HCT116 (cell line): ENCODE results near the gene WWOX. TPM values are rescaled to one million over a fixed set of nuclear protein-coding genes. Genes with fewer than 3 reads are reported as not detected.

Source experiments
- ATAC-seq: fragments of 200-7000 bp; cut with Tn5 transposase; 2 replicates; pipeline ENCODE4 v1.9.1; 2020; ENCODE audit warnings: mild to moderate bottlenecking, moderate library complexity
- BruUV-seq: library from RNA; stranded (reverse); fragments of 400-500 nt; replicated peaks from 2 replicates; lab custom pipeline; 2021; lab: Mats Ljungman, UMichigan
- CTCF ChIA-PET: fragments of 300-600 bp; sonication (Branson Sonifier 250); formaldehyde crosslinking; loops from one replicate; lab custom pipeline; 2021; ENCODE audit warnings: antibody characterized with exemption; lab: Charles Lee
- POLR2A ChIA-PET: fragments of 300-600, 350-600 bp; sonication (Branson Sonifier 250); formaldehyde crosslinking; loops from one replicate; lab custom pipeline; 2021; ENCODE audit warnings: antibody characterized with exemption; lab: Charles Lee
- RAD21 ChIA-PET, 2 experiments: fragments of 300-600 bp; sonication (Branson Sonifier 250); formaldehyde crosslinking; loops; one replicate each; lab custom pipeline; 2023; ENCODE audit warnings: low total read pairs in 2 of 2; ENCODE audit not compliant: uncharacterized antibody in 2 of 2, unreplicated experiment in 2 of 2, low non-redundant PET in 1 of 2; lab: Charles Lee
- DNase-seq: peaks from one replicate; pipeline ENCODE4 v3.0.0-alpha.2; 2010; ENCODE audit warnings: low read depth, low spot score
- H2AFZ ChIP-seq: fragments of 200-600 bp; shearing (Covaris generic), sonication (generic); 2 replicates; pipeline ENCODE4 v1.6.1; 2017; ENCODE audit warnings: low read depth, mixed run types, mixed read lengths, antibody characterized with exemption, low read length; ENCODE audit not compliant: poor library complexity, severe bottlenecking
- H3K27ac ChIP-seq: 2 replicates; pipeline ENCODE4 v1.5.1; 2012; ENCODE audit warnings: low read depth, low read length
- H3K27me3 ChIP-seq: fragments of 200-600 bp; sonication (generic); 2 replicates; pipeline ENCODE4 v1.6.1; 2016; ENCODE audit warnings: mixed run types, low read length, mixed read lengths; ENCODE audit not compliant: insufficient read depth
- H3K36me3 ChIP-seq, 2 experiments: fragments of 200-500 bp in 1 of 2; fragments of 200-600 bp in 1 of 2; sonication (Bioruptor generic) in 1 of 2; sonication (generic) in 1 of 2; 2 replicates each; pipeline versions ENCODE4 v1.5.1 to v1.6.1; 2014 to 2016; ENCODE audit warnings: low read length in 2 of 2, inconsistent platforms in 1 of 2, mixed read lengths in 1 of 2, mixed run types in 1 of 2; ENCODE audit not compliant: insufficient read depth in 2 of 2, control insufficient read depth in 1 of 2
- H3K4me1 ChIP-seq, 2 experiments: fragments of 200-600 bp in 1 of 2; sonication (generic) in 1 of 2; 2 replicates each; pipeline versions ENCODE4 v1.5.1 to v1.6.1; 2012 to 2017; ENCODE audit warnings: low read length in 2 of 2, inconsistent platforms in 1 of 2, mild to moderate bottlenecking in 1 of 2, mixed read lengths in 1 of 2, mixed run types in 1 of 2, moderate library complexity in 1 of 2; ENCODE audit not compliant: insufficient read depth in 2 of 2, control insufficient read depth in 1 of 2
- H3K4me2 ChIP-seq: fragments of 200-600 bp; sonication (generic); 2 replicates; pipeline ENCODE4 v1.6.1; 2017; ENCODE audit warnings: mixed run types, low read length, mixed read lengths
- H3K4me3 ChIP-seq, 2 experiments: fragments of 200-600 bp in 1 of 2; sonication (generic) in 1 of 2; replicated peaks in 1 of 2; 2 replicates each; pipeline ENCODE4 v1.5.1; 2011 to 2016; ENCODE audit warnings: low read length in 2 of 2, control low read depth in 1 of 2, low read depth in 1 of 2, mild to moderate bottlenecking in 1 of 2, mixed read lengths in 1 of 2, mixed run types in 1 of 2
- H3K79me2 ChIP-seq: fragments of 200-600 bp; sonication (generic); 2 replicates; pipeline ENCODE4 v1.6.1; 2017; ENCODE audit warnings: mild to moderate bottlenecking, mixed run types, low read length, moderate library complexity, mixed read lengths; ENCODE audit not compliant: insufficient read depth
- H3K9ac ChIP-seq: fragments of 200-600 bp; sonication (generic); 2 replicates; pipeline ENCODE4 v1.6.1; 2016; ENCODE audit warnings: low read length, mixed read lengths
- H3K9me2 ChIP-seq: fragments of 200-600 bp; sonication (generic), shearing (Covaris generic); 2 replicates; pipeline ENCODE4 v1.6.1; 2017; ENCODE audit warnings: mixed run types, mild to moderate bottlenecking, moderate library complexity; ENCODE audit not compliant: insufficient read depth
- H3K9me3 ChIP-seq, 2 experiments: fragments of 200-500 bp in 1 of 2; fragments of 200-600 bp in 1 of 2; sonication (Bioruptor generic) in 1 of 2; sonication (generic) in 1 of 2; 2 replicates each; pipeline ENCODE4 v1.6.1; 2014 to 2017; ENCODE audit warnings: low read length in 2 of 2, mixed read lengths in 2 of 2, inconsistent platforms in 1 of 2, low read depth in 1 of 2, mild to moderate bottlenecking in 1 of 2, mixed run types in 1 of 2, moderate library complexity in 1 of 2; ENCODE audit not compliant: control insufficient read depth in 1 of 2, insufficient read depth in 1 of 2
- H4K20me1 ChIP-seq: fragments of 200-600 bp; sonication (generic), shearing (Covaris generic); 2 replicates; pipeline ENCODE4 v1.6.1; 2017; ENCODE audit warnings: mixed run types, mild to moderate bottlenecking, moderate library complexity; ENCODE audit not compliant: insufficient read depth
- CBX3 ChIP-seq: IDR thresholded peaks from 2 replicates; pipeline ENCODE4 v1.6.1; 2012; ENCODE audit warnings: low read depth
- EGR1 ChIP-seq: IDR thresholded peaks from 2 replicates; pipeline ENCODE4 v1.6.1; 2012; ENCODE audit warnings: low read depth
- ELF1 ChIP-seq: IDR thresholded peaks from 2 replicates; pipeline ENCODE4 v1.6.1; 2012; ENCODE audit warnings: low read depth, borderline replicate concordance
- EZH2 ChIP-seq: fragments of 200-600 bp; sonication (generic); IDR thresholded peaks from 2 replicates; pipeline ENCODE4 v1.6.1; 2017; ENCODE audit warnings: antibody characterized with exemption, mixed run types
- EZH2phosphoT487 ChIP-seq: fragments of 200-600 bp; IDR thresholded peaks from 2 replicates; pipeline ENCODE4 v1.6.1; 2018; ENCODE audit warnings: antibody characterized with exemption, borderline replicate concordance
- JUND ChIP-seq: IDR thresholded peaks from 2 replicates; pipeline ENCODE4 v1.6.1; 2012
- POLR2A ChIP-seq: IDR thresholded peaks from 2 replicates; pipeline ENCODE4 v1.7.0; 2011; ENCODE audit warnings: borderline replicate concordance; ENCODE audit not compliant: insufficient read depth, insufficient read length; ENCODE audit errors: extremely low read depth
- POLR2AphosphoS5 ChIP-seq: IDR thresholded peaks from 2 replicates; pipeline ENCODE4 v1.6.1; 2011; ENCODE audit warnings: mild to moderate bottlenecking, low read depth, low read length, moderate library complexity
- RAD21 ChIP-seq: IDR thresholded peaks from 2 replicates; pipeline ENCODE4 v1.6.1; 2012; ENCODE audit warnings: low read depth, mild to moderate bottlenecking
- SRF ChIP-seq: IDR thresholded peaks from 2 replicates; pipeline ENCODE4 v1.6.1; 2012; ENCODE audit warnings: low read depth
- TCF7L2 ChIP-seq: IDR thresholded peaks from 2 replicates; pipeline ENCODE4 v1.7.0; 2011; ENCODE audit warnings: borderline replicate concordance, inconsistent platforms; ENCODE audit not compliant: insufficient read depth, insufficient read length; ENCODE audit errors: extremely low read depth
- YY1 ChIP-seq: IDR thresholded peaks from 2 replicates; pipeline ENCODE4 v1.6.1; 2011; ENCODE audit warnings: low read length, low read depth, moderate library complexity, mild to moderate bottlenecking; ENCODE audit not compliant: insufficient replicate concordance; ENCODE audit errors: extremely low read depth
- ZNF274 ChIP-seq: fragments of 200-500 bp; sonication (Bioruptor generic); IDR thresholded peaks from 2 replicates; pipeline ENCODE4 v1.6.1; 2014; ENCODE audit warnings: mild to moderate bottlenecking, low read depth, low read length, inconsistent platforms
- intact Hi-C: fragments of 100-400 bp; cut with micrococcal nuclease; formaldehyde crosslinking; loops from 2 replicates; pipeline ENCODE4 v1.10.0; 2022
- total RNA-seq: library from RNA; stranded (reverse); gene quantifications from one replicate; pipeline ENCODE4 v1.2.1, GENCODE V29; 2021; ENCODE audit not compliant: unreplicated experiment
- TF ChIP-seq, protein P1 (sequence below): IDR thresholded peaks from 2 replicates; pipeline ENCODE4 v1.6.1; 2012
- TF ChIP-seq, protein P2 (sequence below): IDR thresholded peaks from 2 replicates; pipeline ENCODE4 v1.6.1; 2012
- TF ChIP-seq, protein P3 (sequence below): IDR thresholded peaks from 2 replicates; pipeline ENCODE4 v1.6.1; 2011; ENCODE audit warnings: mild to moderate bottlenecking, low read length, moderate library complexity; ENCODE audit not compliant: insufficient replicate concordance; ENCODE audit errors: extremely low read depth
- TF ChIP-seq, protein P4 (sequence below): IDR thresholded peaks from 2 replicates; pipeline ENCODE4 v1.6.1; 2012; ENCODE audit warnings: low read depth

WWOX gene
- total RNA-seq, 1 experiment from 2014 or later: 13.7 TPM

DNA sequence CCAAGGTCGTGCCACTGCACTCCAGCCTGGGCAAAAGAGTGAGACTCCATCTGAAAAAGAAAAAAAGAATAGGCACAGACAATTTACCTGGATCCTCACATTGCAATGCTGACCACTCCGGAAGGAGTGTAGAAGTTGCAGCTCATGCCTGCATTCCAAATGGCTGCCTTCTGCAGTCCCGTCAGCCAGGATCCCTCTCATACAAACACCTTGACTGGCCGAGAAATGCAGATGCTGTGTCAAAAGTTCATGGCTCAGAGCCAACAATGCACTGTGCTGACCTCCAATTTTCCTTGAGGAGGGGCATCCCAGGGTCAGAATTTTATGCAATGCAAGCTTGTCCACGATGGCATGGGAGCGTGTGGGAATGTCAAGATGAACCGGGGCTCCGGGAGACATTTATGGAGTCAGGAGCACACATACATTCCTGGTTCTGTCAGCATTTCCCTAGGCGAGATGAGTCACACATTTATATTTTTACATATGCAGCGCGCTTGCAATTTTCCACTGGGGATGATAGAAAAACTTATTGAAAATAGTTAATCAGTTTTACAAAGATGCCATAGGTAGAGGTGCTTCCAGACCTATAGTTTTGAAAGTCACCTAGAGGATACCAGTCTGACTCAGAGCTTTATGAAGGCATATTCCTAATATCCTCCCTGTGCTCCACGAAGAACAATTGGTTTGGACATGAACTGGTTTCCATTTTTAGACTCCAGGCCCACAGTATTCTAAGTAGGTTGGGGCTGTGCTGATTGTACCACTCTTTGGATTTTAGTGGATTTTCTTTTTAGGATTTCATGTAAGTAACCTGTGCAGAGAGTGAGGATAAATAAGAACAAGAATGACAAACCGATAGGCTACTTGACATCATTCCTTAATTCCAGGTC lies 886.5 kb downstream of the WWOX start:
- RAD21 ChIA-PET: no interaction called here
- Histone ChIP-seq H4K20me1 (no peaks in the 10 kb centered on the region), H3K9me3 (peaks cover 4 to 12% of the 10 kb centered on the region in 2 experiments; a peak in 2 of 4 replicates), H3K79me2 (no peaks in the 10 kb centered on the region), H3K36me3 (no peaks in the 10 kb centered on the region), H2AFZ (no peak overlapping the region), H3K27ac (no peak overlapping the region), H3K4me2 (no peak overlapping the region), H3K4me3 (no peak overlapping the region), H3K9me2 (no peaks in the 10 kb centered on the region), H3K4me1 (no peaks in the 10 kb centered on the region), H3K27me3 (peaks cover 3% of the 10 kb centered on the region; the same call in 1 of the 2 replicates), H3K9ac (no peak overlapping the region)
- ATAC-seq: no peak
- no peak for TF ChIP-seq ELF1
- no peak for TF ChIP-seq EGR1
- TF ChIP-seq EZH2phosphoT487: no peak
- no peak for TF ChIP-seq EZH2
- TF ChIP-seq, protein P1, sequence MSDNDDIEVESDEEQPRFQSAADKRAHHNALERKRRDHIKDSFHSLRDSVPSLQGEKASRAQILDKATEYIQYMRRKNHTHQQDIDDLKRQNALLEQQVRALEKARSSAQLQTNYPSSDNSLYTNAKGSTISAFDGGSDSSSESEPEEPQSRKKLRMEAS: no peak
- TF ChIP-seq, protein P2, sequence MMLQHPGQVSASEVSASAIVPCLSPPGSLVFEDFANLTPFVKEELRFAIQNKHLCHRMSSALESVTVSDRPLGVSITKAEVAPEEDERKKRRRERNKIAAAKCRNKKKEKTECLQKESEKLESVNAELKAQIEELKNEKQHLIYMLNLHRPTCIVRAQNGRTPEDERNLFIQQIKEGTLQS: no peak
- no peak for TF ChIP-seq TCF7L2
- no peak for TF ChIP-seq JUND
- TF ChIP-seq RAD21: no peak
- no peak for TF ChIP-seq POLR2AphosphoS5
- TF ChIP-seq, protein P3, sequence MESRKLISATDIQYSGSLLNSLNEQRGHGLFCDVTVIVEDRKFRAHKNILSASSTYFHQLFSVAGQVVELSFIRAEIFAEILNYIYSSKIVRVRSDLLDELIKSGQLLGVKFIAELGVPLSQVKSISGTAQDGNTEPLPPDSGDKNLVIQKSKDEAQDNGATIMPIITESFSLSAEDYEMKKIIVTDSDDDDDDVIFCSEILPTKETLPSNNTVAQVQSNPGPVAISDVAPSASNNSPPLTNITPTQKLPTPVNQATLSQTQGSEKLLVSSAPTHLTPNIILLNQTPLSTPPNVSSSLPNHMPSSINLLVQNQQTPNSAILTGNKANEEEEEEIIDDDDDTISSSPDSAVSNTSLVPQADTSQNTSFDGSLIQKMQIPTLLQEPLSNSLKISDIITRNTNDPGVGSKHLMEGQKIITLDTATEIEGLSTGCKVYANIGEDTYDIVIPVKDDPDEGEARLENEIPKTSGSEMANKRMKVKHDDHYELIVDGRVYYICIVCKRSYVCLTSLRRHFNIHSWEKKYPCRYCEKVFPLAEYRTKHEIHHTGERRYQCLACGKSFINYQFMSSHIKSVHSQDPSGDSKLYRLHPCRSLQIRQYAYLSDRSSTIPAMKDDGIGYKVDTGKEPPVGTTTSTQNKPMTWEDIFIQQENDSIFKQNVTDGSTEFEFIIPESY: no peak
- TF ChIP-seq ZNF274: no peak
- TF ChIP-seq, protein P4, sequence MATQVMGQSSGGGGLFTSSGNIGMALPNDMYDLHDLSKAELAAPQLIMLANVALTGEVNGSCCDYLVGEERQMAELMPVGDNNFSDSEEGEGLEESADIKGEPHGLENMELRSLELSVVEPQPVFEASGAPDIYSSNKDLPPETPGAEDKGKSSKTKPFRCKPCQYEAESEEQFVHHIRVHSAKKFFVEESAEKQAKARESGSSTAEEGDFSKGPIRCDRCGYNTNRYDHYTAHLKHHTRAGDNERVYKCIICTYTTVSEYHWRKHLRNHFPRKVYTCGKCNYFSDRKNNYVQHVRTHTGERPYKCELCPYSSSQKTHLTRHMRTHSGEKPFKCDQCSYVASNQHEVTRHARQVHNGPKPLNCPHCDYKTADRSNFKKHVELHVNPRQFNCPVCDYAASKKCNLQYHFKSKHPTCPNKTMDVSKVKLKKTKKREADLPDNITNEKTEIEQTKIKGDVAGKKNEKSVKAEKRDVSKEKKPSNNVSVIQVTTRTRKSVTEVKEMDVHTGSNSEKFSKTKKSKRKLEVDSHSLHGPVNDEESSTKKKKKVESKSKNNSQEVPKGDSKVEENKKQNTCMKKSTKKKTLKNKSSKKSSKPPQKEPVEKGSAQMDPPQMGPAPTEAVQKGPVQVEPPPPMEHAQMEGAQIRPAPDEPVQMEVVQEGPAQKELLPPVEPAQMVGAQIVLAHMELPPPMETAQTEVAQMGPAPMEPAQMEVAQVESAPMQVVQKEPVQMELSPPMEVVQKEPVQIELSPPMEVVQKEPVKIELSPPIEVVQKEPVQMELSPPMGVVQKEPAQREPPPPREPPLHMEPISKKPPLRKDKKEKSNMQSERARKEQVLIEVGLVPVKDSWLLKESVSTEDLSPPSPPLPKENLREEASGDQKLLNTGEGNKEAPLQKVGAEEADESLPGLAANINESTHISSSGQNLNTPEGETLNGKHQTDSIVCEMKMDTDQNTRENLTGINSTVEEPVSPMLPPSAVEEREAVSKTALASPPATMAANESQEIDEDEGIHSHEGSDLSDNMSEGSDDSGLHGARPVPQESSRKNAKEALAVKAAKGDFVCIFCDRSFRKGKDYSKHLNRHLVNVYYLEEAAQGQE: no peak
- TF ChIP-seq YY1: no peak
- TF ChIP-seq SRF: no peak
- TF ChIP-seq POLR2A: no peak
- no peak for TF ChIP-seq CBX3
- intact Hi-C loops: no loop called here
- POLR2A ChIA-PET: no interaction called here
- CTCF ChIA-PET: no interaction called here
- no TSS peak for BruUV-seq
- no peak for DNase-seq
